Mononuclear cell (primary cell): Measurements from ENCODE around the gene TP53I3. TPM values are rescaled to one million over a fixed set of nuclear protein-coding genes. Genes with fewer than 3 reads are reported as not detected.
A peak's percentile ranks its signal among the peaks of the same experiment; 100 is the strongest.
"Not testable (repeated sequence)": the region's sequence is repeated elsewhere in the genome, so short reads cannot be mapped to it uniquely, and the experiment has no call there.

ENCODE experiments used
- H3K27me3 ChIP-seq: 2 replicates; pipeline ENCODE4 v1.6.0; 2011; ENCODE audit warnings: low read length, control low read depth; ENCODE audit not compliant: insufficient read depth
- H3K4me1 ChIP-seq: 2 replicates; pipeline ENCODE4 v1.5.1; 2011; ENCODE audit warnings: mild to moderate bottlenecking, low read length, control low read depth; ENCODE audit not compliant: insufficient read depth
- H3K4me3 ChIP-seq: 2 replicates; pipeline ENCODE4 v1.5.1; 2011; ENCODE audit warnings: mild to moderate bottlenecking, low read length, moderate library complexity
- H3K9me3 ChIP-seq: 2 replicates; pipeline ENCODE4 v1.5.1; 2011; ENCODE audit warnings: low read depth, mild to moderate bottlenecking, control low read depth, low read length
- total RNA-seq: library from RNA; depleted of rRNA; stranded (reverse); fragments of >200 nt; gene quantifications from one replicate; pipeline ENCODE4 v1.2.3, GENCODE V29; 2012

The TP53I3 gene
- total RNA-seq, 1 donor, result 5.6 TPM

DNA sequence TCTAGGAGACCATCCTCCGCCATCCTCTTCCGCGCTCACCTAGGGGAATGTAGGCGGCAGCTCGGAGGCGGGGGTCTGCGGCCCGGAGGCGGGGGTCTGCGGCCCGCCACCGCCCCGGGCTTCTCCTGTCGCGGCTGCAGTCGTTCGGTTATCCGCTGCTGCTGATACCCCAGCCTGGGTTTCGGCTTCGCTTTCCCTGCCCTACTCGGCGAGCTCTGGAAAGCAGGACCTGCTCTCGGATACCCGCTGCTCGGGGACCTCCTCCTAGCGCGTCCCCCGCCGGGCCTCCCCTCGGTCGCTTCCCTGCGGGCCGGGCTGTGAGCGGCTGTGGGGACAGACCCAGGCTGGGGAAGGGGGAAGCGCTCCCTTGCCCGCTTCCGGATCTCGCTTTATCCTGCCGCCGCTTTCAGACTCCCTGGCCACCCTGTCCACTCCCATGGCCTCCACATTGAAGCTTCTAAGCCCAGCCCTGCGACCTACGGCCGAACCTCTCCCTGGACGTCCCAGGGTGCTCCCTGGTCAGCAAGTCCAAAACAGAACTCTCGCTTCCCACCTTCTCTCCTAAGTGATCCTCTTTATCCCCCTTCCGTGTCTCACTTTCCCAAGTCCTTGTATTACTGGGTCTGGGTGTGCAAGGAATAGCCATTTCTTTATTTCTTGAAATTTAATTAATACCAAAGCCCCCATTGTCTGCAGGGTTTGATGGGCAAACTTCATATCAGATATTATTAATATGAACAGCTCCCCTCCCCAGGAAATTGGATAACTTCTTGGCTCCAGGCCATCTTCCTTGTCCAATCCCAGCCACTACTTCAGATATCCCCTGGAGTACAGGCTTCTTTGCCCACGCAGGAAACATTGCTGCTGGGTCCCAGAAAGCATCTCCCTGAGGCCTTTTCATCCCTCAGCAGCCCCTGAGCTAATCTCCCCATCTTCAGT is 34.3 kb downstream of the TP53I3 start:
- peak overlapping the region; percentile 42 for H3K4me3 ChIP-seq
- H3K9me3 ChIP-seq, result no peaks in the 10 kb centered on the region
- peaks cover 17% of the 10 kb centered on the region for H3K27me3 ChIP-seq
- H3K4me1 ChIP-seq, result peaks cover 30% of the 10 kb centered on the region

GRCh38 chr2:24049485-24050021 is 35.1 kb downstream of the TP53I3 start, which contains the start of gene FKBP1B:
Gene FKBP1B, plus strand, starts transcription at chr2:24049741. Its CDS starts 109 bp downstream, at chr2:24049850.
- peaks cover 30% of the 10 kb centered on the region for H3K4me1 ChIP-seq
- H3K4me3 ChIP-seq, result peak within 1 kb of the TSS; percentile 42
- H3K9me3 ChIP-seq, result no peaks in the 10 kb centered on the region
- peaks cover 17% of the 10 kb centered on the region for H3K27me3 ChIP-seq

DNA sequence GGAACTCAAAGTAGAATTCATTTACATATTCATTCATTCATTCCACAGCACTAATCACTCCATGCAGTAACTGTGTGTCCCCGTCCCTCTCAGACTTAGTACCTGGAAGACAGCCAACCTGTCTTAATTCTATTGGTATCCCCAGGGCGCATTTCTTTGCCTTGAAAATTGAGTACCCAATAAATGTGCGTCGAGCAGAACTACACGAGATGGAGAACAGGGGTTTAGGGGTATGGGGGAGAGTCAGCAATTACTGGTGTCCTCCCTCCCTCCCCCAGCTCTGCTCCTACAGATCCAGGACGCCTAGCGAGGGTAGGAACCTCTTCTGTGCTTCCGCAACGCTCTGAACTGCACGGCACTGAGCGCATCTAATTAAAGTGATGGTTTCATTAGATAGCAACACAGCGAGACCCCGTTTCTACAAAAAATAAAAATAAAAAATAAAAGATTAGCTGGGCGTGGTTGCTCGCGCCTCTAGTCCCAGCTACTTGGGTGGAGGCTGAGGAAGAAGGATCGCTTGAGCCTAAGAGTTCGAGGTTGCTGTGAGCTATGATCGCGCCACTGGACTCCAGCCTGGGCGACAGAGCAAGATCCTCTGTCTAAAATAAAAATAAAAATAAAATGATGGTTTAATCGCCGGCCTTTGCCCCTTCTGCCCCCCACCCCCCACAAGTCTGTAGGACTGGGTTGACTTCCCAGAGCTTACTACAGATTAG is 35.7 kb downstream of the TP53I3 start:
- Histone ChIP-seq H3K27me3 (peaks cover 17% of the 10 kb centered on the region), H3K4me1 (peaks cover 30% of the 10 kb centered on the region), H3K4me3 (peak overlapping the region; percentile 42), H3K9me3 (no peaks in the 10 kb centered on the region)

GRCh38 chr2:24047703-24048033 is 37.0 kb downstream of the TP53I3 start:
- Histone ChIP-seq H3K27me3 (peaks cover 17% of the 10 kb centered on the region), H3K4me1 (peaks cover 30% of the 10 kb centered on the region), H3K4me3 (no peak overlapping the region), H3K9me3 (no peaks in the 10 kb centered on the region)

DNA sequence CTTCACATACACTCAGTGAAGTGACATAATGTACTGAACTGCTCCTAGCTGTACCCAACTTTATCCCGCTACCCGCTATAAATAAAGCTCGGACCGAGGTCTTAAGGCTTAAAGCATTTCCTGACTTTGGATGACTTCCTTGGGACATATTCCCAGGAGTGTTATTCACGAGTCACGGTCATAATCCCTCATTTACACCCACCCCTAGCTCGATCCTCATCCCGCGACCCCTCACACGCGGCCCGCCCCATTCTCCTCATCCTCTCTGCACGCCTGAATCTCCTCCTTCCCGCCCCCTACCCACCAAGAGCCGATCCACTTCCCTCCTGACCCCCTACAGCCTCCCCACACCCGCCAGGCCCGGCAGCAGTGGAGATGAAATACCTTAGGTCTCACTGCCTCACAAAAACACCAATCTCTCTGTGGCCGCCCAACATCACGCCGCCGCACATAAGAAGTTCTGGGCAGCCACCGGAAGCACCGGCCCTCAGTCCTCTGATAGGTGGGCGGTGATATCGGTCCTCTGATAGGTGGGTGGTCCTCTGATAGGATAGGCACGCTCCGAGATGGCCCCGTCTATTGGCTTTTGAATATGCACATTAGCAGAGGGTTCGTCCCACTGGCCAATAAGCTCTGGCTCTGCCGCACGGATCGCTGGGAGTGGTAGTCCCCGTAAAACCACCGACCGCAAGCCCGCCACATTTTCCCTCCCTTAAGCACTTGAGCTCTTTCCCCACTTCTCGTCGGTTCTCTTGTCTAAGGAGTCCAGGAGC is 37.5 kb downstream of the TP53I3 start, which contains the start of gene WDCP:
TSS of gene WDCP (minus strand) at position 462 of the 773 bp plus-strand sequence. CDS start 7,897 bp downstream, outside the sequence.
- Histone ChIP-seq H3K27me3 (peaks cover 17% of the 10 kb centered on the region), H3K4me3 (peak within 1 kb of the TSS; percentile 75), H3K9me3 (no peaks in the 10 kb centered on the region), H3K4me1 (peaks cover 30% of the 10 kb centered on the region)

DNA sequence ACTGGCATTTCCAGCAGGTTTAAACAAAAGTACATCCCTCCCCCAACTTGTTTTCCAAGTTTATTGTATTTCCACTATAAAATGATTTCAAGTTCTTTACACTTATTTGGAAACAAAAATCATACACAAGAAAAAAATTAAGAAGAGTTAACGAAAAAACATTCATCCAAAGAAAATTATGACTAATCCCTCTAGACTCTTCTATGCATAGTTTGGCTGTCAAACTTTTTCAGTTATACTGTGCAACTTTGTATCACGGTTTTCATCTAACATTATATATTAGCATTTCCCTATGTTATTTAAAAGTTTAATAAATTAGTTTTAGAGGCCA is 38.1 kb downstream of the TP53I3 start:
- H3K27me3 ChIP-seq, result peaks cover 17% of the 10 kb centered on the region
- H3K4me3 ChIP-seq, result peak overlapping the region; percentile 75
- H3K9me3 ChIP-seq, result no peaks in the 10 kb centered on the region
- peaks cover 30% of the 10 kb centered on the region for H3K4me1 ChIP-seq

DNA sequence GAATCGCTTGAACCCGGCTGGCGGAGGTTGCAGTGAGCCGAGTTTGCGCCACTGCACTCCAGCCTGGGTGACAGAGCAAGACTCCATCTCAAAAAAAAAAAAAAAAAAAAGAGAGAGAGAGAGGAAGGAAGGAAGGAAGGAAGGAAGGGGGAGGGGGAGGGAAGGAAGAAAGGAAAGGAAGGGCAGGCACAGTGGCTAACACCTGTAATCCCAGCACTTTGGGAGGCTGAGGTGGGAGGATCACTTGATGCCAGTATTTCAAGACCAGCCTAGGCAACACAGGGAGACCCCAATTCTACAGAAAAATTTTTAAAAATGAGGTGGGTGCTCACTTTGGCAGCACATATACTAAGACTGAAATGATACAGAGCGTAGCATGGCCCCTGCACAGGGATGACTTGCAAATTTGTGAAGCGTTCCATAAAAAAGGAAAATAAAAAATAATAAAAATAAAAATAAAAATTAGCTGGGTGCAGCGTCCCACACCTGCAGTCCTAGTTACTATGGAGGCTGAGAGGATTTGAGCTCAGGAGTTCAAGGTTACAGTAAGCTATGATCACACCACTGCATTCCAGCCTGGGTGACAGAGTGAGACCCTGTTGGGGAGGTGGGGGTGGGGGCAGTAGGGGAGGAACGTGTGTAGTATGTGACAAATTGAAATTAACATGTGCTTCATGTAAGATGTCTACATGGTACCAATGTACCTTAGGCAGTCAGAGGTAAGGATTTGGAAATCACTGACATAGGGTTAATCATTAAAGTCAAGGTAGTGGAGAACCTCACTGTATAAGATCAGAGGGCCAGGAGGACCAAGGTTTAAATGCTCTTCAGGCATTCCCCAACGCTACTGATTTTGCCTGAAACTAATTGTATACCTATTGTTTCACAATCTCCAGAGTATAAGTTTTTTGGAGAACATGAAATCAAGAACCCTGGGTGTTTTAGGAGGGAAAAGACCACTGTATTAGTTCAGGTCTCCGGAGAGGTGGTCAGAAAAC is 38.8 kb downstream of the TP53I3 start:
- Histone ChIP-seq H3K4me3 (no peak overlapping the region), H3K9me3 (no peaks in the 10 kb centered on the region), H3K4me1 (peaks cover 30% of the 10 kb centered on the region), H3K27me3 (peaks cover 17% of the 10 kb centered on the region)

DNA sequence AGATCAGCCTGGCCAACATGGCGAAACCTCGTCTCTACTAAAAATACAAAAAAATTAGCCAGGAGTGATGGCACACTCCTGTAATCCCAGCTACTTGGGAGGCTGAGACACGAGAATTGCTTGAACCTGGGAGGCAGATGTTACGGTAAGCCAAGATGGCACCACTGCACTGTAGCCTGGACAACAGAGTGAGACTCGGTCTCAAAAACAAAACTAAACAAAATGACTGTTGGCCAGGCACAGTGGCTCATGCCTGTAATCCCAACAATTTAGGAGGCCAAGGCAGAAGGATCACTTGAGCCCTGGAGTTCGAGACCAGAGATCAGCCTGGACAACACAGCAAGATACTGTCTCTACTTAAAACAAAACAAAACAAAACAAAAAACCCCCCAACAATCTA is 41.5 kb downstream of the TP53I3 start:
- H3K4me1 ChIP-seq, result peaks cover 15% of the 10 kb centered on the region
- H3K4me3 ChIP-seq, H3K9me3 ChIP-seq, H3K27me3 ChIP-seq: not testable (repeated sequence)

GRCh38 chr2:24040511-24040910 is 44.1 kb downstream of the TP53I3 start:
- H3K4me3 ChIP-seq, result no peak overlapping the region
- no peaks in the 10 kb centered on the region for H3K9me3 ChIP-seq
- no peaks in the 10 kb centered on the region for H3K27me3 ChIP-seq
- H3K4me1 ChIP-seq, result no peaks in the 10 kb centered on the region

- Histone ChIP-seq H3K9me3 (no peaks in the 10 kb centered on the region), H3K4me3 (no peak overlapping the region), H3K4me1 (no peaks in the 10 kb centered on the region), H3K27me3 (no peaks in the 10 kb centered on the region)
Observed at GRCh38 chr2:24038786-24039499, 45.7 kb downstream of the TP53I3 start.

Other genes with a start within 250 kb of the TP53I3 start
- gene ATAD2B, start 157.7 kb downstream of the TP53I3 start, total RNA-seq, result 55.2 TPM
- gene UBXN2A, start 144.4 kb downstream of the TP53I3 start, total RNA-seq, result 16.7 TPM
- 1.5 TPM for gene MFSD2B, start 74.7 kb downstream of the TP53I3 start, total RNA-seq
- gene WDCP, start 37.4 kb downstream of the TP53I3 start, total RNA-seq, result 3.0 TPM
- gene FKBP1B, start 35.1 kb downstream of the TP53I3 start, total RNA-seq, result 4.5 TPM
- gene SF3B6, start 8.5 kb downstream of the TP53I3 start, total RNA-seq, result 107 TPM
- not detected for gene PFN4, start 38.5 kb upstream of the TP53I3 start, total RNA-seq
- 26.2 TPM for gene FAM228B, start 38.6 kb upstream of the TP53I3 start, total RNA-seq
- gene FAM228A, start 90.2 kb upstream of the TP53I3 start, total RNA-seq, result 0.10 TPM